Right lobe of liver (tissue), 6 donors: ENCODE data around the gene ETFA. TPM values are rescaled to one million over a fixed set of nuclear protein-coding genes. Genes with fewer than 3 reads are reported as not detected.

ENCODE experiments used
- ATAC-seq, 4 donors: fragments of 200-7000 bp; cut with Tn5 transposase; one replicate each; pipeline ENCODE4 v1.9.1; 2020; ENCODE audit warnings: mild to moderate bottlenecking in 4 of 4, moderate library complexity in 4 of 4
- DNase-seq, 3 donors: peaks; one replicate each; pipeline ENCODE4 v3.0.0-alpha.2; 2020
- H3K27ac ChIP-seq, 3 donors: fragments of 200-600 bp; one replicate each; pipeline ENCODE4 v1.8.0; 2022
- H3K27me3 ChIP-seq, 2 donors: fragments of 200-600 bp; one replicate each; pipeline ENCODE4 v1.8.0; 2022
- H3K36me3 ChIP-seq, 4 donors: fragments of 200-600 bp; sonication (generic) in 1 of 4; one replicate each; pipeline versions ENCODE4 v1.5.1 to v1.8.0; 2017 to 2022; ENCODE audit warnings: control low read depth in 1 of 4
- H3K4me1 ChIP-seq, 4 donors: fragments of 200-600 bp; sonication (generic) in 1 of 4; one replicate each; pipeline versions ENCODE4 v1.5.1 to v1.8.0; 2017 to 2022; ENCODE audit warnings: control low read depth in 1 of 4
- H3K4me3 ChIP-seq, 3 donors: fragments of 200-600 bp; one replicate each; pipeline ENCODE4 v1.8.0; 2022
- H3K9me3 ChIP-seq, 4 donors: fragments of 200-600 bp; sonication (generic) in 1 of 4; one replicate each; pipeline versions ENCODE4 v1.5.1 to v1.8.0; 2017 to 2022; ENCODE audit warnings: control low read depth in 1 of 4
- CTCF ChIP-seq, 4 donors: fragments of 200-600 bp in 3 of 4; fragments of 450-650 bp in 1 of 4; IDR thresholded peaks; one replicate each; pipeline versions ENCODE4 v1.5.1 to v1.8.0; 2016 to 2022; ENCODE audit warnings: antibody characterized with exemption in 4 of 4, mild to moderate bottlenecking in 2 of 4
- POLR2A ChIP-seq: fragments of 450-650 bp; IDR thresholded peaks from one replicate; pipeline ENCODE4 v1.6.1; 2017; ENCODE audit warnings: antibody characterized with exemption, mild to moderate bottlenecking
- WGBS: methylation state at CpG from one replicate; pipeline ENCODE4 v1.1.6; 2018; ENCODE audit warnings: low coverage, low lambda C conversion rate; ENCODE audit not compliant: insufficient coverage; ENCODE audit errors: missing lambda C conversion rate; 5-methylcytosine and 5-hydroxymethylcytosine counted together
- intact Hi-C, 2 donors: fragments of 100-400 bp; cut with DNase I; formaldehyde crosslinking; loops; one replicate each; pipeline versions ENCODE4 v1.11.2 to v1.14.1; 2022
- total RNA-seq, 6 experiments: library from RNA; depleted of rRNA in 2 of 6; stranded (reverse); fragments of >200 nt in 2 of 6; fragmentation: NEBNext Ultra II Directional in 3 of 6; extraction: Animal tissue kit (Norgen Biotek cat#: 25700) in 3 of 6; gene quantifications; one replicate each; pipeline versions ENCODE4 v1.1.0 to v1.2.4, GENCODE V29; 2016 to 2023
- donor health status: DM: no; HTN: yes; CAD: no.
- donor health status: DM: no; HTN: no; CAD: no.
- donor health status: DM: no; HTN: no; CAD: no.
- donor health status: DM: no; HTN: yes; CAD: no.
- donor health status: DM: no; HTN: yes; CAD: no.

ETFA gene
- total RNA-seq, 6 experiments from 2014 or later: 208 to 302 (median 274) TPM

- ATAC-seq: no peak
- Histone ChIP-seq H3K36me3 (no peaks in the 10 kb centered on the region), H3K9me3 (no peaks in the 10 kb centered on the region), H3K4me3 (no peak overlapping the region), H3K4me1 (peaks cover 0 to 3% (median 0%) of the 10 kb centered on the region in 4 donors), H3K27me3 (no peaks in the 10 kb centered on the region), H3K27ac (no peak overlapping the region)
- intact Hi-C loops: no loop called here
- WGBS: 90% methylated on average over 2 of the region's 6 CpGs
- no peak for DNase-seq
- no peak for TF ChIP-seq POLR2A
- TF ChIP-seq CTCF (IDR thresholded peaks at IDR 0.05): no peak
Observed at GRCh38 chr15:76200083-76200465, 111.2 kb downstream of the ETFA start.

GRCh38 chr15:76199106-76200082, 111.9 kb downstream of the ETFA start:
- ATAC-seq (peak; percentile 25 to 43 (median 31)), DNase-seq (no peak)
- Histone ChIP-seq H3K27me3 (no peaks in the 10 kb centered on the region), H3K27ac (no peak overlapping the region), H3K9me3 (no peaks in the 10 kb centered on the region), H3K4me1 (peaks cover 0 to 3% (median 0%) of the 10 kb centered on the region in 4 donors), H3K36me3 (no peaks in the 10 kb centered on the region), H3K4me3 (no peak overlapping the region)
- intact Hi-C loops: no loop called here
- TF ChIP-seq CTCF (IDR thresholded peaks at IDR 0.05): no peak
- TF ChIP-seq POLR2A: no peak
- WGBS: 56% methylated on average over 17 of the region's 19 CpGs

GRCh38 chr15:76198456-76199105, 112.7 kb downstream of the ETFA start:
- Histone ChIP-seq H3K27ac (no peak overlapping the region), H3K27me3 (no peaks in the 10 kb centered on the region), H3K4me3 (no peak overlapping the region), H3K36me3 (no peaks in the 10 kb centered on the region), H3K9me3 (no peaks in the 10 kb centered on the region), H3K4me1 (peaks cover 0 to 3% (median 0%) of the 10 kb centered on the region in 4 donors)
- intact Hi-C loops: no loop called here
- DNase-seq (no peak), ATAC-seq (no peak)
- no peak for TF ChIP-seq CTCF (IDR thresholded peaks at IDR 0.05)
- TF ChIP-seq POLR2A: no peak
- WGBS: 63% methylated on average over 3 of the region's 6 CpGs

DNA sequence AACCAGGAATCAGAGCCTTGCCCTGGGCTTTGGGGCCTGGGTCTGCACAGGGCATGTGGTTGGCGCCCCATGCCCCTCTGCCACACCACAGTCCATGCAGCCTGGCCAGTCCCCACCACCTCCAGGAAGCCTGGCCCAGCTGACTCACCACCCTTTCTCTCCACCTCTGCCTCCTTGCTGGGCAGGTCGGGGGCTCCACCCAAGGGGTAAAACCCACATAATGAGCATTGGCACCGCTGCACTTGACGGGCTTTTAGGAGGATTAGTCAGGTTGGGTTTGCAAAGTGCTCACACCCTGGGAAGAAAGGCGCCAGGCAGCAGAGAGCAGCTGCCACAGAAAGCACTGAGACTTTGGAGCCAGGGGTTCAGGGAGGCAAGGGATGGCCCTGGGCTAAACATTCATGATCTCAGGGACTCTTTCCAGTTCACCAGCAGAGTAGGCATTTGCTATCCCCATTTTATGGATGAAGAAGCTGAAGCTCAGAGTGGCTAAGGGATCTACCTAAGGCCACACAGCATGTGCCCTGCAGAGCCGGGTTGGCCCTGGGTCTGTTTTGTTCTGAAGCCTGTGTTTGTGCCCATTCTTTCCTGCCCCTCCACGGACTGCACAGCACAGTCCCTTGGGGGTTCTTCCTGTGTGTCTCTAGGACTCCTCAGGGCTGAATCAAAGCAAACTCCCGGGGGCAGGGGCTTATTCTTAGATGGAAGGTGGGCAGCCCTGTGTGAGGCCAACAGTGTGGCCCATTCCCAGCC, 113.4 kb downstream of the ETFA start:
- ATAC-seq (no peak), DNase-seq (no peak)
- Histone ChIP-seq H3K4me1 (peaks cover 0 to 3% (median 0%) of the 10 kb centered on the region in 4 donors), H3K27ac (no peak overlapping the region), H3K9me3 (no peaks in the 10 kb centered on the region), H3K4me3 (no peak overlapping the region), H3K36me3 (no peaks in the 10 kb centered on the region), H3K27me3 (no peaks in the 10 kb centered on the region)
- intact Hi-C loops: no loop called here
- TF ChIP-seq POLR2A: no peak
- no peak for TF ChIP-seq CTCF (IDR thresholded peaks at IDR 0.05)
- WGBS: 86% methylated on average over 2 of the region's 8 CpGs
